Measurements from ENCODE around the gene B4GALT1.

- no peak for TF ChIP-seq POLR2A (IDR thresholded peaks at IDR 0.05)
- TF ChIP-seq POLR2AphosphoS5 (IDR thresholded peaks at IDR 0.05) = no peak
- no peak for TF ChIP-seq CTCF (IDR thresholded peaks at IDR 0.05)
These were observed 14.1 kb downstream of the B4GALT1 start for GRCh38 chr9:33153001-33153400.

Measured in sigmoid colon (tissue), 4 donors.